ENCODE data around the gene SLC35G2.
"Not testable (repeated sequence)": the region's sequence is repeated elsewhere in the genome, so short reads cannot be mapped to it uniquely, and the experiment has no call there.

SLC35G2 gene

DNA sequence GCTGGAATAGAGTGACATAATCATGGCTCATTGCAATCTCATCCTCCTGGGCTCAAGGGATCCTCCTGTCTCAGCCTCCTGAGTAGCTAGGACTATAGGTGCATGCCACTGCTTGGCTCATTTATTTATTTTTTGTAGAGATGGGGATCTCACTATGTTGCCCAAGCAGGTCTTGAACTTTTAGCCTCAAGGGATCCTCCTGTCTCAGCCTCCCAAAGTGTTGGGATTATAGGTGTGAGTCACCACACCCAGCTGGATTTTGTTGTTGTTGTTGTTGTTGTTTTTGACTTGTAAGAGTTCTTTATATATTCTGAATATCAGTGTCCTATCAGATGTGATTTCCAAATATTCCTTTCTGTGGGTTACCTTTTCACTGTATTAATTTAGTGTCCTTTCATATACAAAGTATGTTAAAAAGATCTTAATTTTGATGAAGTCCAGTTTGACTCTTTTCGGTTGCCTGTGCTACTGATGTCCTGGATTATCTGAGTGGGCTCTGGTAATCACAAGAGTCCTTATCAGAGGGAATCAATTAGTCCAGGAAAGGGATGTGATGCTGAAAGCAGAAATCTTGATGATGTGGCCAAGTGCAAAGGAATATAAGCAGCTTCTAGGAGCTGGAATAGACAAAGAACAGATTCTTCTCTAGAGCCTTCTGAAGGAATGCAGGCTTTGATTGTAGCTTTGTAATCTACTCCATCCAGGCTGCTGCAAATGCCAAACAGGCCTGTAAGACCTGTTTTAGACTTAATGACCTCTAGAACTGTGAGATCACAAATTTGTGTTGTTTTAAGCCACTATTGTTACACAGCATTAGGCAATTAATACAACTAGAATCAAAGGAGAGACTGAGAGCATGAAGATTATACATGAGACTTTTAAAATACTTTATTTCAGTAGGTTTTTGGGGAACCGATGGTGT is 73.3 kb downstream of the SLC35G2 start:
- DNase-seq = no peak

DNA sequence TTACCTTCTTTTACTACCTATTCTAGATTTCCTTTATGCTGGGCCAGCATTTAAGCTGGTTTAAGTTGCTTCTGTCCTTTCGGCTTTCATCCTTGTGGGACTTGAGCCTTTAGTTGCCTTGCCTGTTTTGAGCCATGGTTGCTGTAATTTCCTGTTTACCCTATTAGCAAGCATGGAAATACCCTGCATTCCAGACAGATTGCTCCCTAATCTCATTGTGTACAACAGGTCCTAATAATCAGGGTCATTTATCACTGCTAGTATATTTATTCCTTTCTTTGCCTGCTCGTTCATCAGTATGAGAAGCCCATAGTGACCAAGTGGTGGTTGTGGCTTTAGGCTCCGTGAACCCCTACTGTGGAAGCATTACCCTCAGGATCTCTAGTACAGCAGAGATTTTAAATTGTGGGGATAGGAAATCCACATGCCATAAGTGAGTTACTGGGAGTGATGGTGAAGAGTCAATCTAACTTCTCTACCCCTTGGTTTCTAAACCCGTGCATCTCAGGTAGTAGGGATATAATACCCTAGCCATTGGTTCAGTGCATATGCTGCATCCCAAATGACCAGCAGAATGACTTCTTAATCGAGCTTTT is 75.0 kb downstream of the SLC35G2 start:
- DNase-seq = no peak

DNA sequence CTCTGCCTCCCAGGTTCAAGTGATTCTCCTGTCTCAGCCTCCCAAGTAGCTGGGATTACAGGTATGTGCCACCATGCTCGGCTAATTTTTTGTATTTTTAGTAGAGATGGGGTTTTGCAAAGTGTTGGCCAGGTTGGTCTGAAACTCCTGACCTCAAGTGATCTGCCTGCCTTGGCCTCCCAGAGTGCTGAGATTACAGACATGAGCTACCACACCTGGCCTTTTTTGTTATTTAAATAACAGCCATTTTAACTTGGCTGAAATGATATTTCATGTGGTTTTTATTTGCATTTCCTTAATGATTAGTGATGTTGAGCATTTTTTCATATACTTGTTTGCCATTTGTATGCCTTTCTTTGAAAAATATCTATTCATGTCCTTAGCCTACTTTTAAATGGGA is 78.2 kb downstream of the SLC35G2 start:
- not testable (repeated sequence) for DNase-seq

- no peak for DNase-seq
These were observed 79.6 kb downstream of the SLC35G2 start for GRCh38 chr3:136898549-136898948.

GRCh38 chr3:136898954-136899353 is 80.0 kb downstream of the SLC35G2 start:
- no peak for DNase-seq

GRCh38 chr3:136899622-136900158 is 80.8 kb downstream of the SLC35G2 start:
- DNase-seq = no peak

DNA sequence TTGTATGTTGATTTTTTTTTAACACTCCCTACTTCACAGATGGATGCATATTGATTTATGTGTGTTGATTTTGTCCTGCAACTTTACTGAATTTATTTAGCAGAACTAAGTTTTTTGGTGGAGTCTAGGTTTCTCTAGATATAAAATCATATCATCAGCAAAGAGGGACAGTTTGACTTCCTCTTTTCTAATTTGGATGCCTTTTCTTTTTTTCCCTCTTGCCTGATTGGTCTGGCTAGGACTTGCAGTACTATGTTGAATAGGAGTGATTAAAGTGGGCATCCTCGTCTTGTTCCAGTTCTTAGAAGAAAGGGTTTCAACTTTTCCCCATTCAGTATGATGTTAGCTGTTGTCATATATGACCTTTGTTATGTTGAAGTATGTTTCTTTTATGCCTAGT is 81.8 kb downstream of the SLC35G2 start:
- DNase-seq = peak; percentile 15 to 42

DNA sequence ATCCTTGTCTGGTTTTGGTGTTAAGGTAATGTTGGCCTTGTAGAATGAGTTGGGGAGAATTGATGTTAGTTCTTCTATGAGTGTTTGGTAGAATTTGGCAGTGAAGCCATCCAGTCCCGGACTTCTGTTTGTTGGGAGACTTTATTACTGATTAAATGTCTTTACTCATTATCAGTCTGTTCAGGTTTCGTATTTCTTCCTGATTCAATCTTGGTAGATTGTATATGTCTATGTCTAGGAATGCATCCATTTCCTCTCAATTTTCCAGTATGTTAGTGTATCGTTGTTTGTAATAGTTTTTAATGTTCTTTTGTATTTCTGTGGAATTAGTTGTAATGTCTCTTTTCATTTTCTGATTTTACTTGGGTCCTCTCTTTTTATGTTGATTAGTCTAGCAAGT is 82.5 kb downstream of the SLC35G2 start:
- DNase-seq = no peak

DNA sequence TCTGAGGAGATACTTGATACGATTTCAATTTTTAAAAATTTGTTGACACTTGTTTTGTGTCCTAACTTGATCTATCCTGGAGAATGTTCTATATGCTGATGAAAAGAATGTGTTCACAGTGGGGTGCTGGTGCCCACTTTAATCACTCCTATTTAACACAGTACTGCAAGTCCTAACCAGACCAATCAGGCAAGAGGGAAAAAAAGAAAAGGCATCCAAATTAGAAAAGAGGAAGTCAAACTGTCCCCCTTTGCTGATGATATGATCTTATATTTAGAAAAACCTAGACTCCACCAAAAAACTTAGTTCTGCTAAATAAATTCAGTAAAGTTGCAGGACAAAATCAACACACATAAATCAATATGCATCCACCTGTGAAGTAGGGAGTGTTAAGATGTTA is 83.6 kb downstream of the SLC35G2 start:
- DNase-seq = peak; percentile 41 to 46

- no peak for DNase-seq
These were observed 85.0 kb downstream of the SLC35G2 start for GRCh38 chr3:136903899-136904298.

DNA sequence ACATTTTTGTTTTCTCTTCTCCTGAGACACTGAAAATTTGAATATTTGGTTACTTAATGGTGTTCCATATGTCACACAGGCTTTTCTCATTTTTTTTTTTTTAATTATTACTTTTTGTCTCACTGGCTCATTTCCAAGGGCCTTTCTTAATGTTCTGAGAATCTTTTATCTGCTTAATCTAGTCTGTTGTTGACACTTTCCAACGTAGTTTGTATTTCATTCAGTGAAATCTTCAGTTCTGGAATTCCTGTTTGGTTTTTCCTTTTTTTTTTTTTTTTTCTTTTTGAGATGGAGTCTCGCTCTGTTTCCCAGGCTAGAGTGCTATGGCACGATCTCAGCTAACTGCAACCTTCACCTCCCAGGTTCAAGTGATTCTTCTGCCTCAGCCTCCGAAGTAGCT is 85.8 kb downstream of the SLC35G2 start:
- no peak for DNase-seq

All from Kasumi-1 (cell line).